Measurements from ENCODE around the gene NGF. TPM values are rescaled to one million over a fixed set of nuclear protein-coding genes. Genes with fewer than 3 reads are reported as not detected.
"Not testable (repeated sequence)": the region's sequence is repeated elsewhere in the genome, so short reads cannot be mapped to it uniquely, and the experiment has no call there.

NGF gene
- 2.9 and 20.2 TPM in 2 replicates for total RNA-seq (ENCODE audit: low replicate concordance)

DNA sequence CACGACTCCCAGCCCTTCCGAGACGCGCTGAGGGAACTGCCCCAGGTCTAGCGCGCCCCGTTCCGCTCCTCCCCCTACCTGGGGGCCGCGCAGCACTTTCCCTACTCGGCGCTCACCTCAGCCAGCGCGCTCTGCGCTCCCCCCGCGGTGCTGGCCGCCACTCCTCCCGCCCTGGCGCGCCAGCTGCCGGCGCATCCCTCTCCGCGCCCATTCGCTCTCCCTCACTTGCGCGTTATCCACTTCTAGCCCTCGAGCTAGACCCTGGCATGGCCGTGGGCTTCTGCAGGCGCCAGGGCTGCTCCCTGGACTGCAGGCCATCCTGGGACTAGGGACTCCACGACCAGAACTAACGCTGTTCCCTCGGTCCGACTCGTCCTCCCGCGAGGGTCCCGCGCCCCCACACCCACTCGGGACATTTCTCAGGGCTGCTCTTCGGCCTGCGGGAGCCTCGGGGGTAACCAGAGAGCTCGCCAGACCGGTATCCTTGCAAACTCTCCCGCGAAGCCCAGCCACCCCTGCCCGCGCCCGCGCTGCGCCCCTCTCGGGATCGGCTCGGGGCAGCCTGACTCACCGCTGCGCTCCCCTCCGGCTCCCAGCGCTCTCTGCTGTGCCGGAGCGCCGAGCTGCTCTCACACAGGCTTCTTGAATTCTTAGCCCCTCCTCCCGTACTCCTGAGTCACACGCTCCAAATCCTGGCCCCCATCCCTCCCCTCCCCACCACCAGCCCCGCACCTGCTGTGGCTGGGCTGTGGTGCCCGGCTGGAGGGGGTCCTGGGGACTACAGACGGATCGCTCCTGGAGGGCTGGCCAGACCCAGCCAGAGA lies at the start of gene NGF:
TSS of gene NGF (minus strand) at position 617 of the 824 bp plus-strand sequence. CDS start 51,454 bp downstream, outside the sequence.
- peak within 1 kb of the TSS; percentile 98 for H3K4me3 ChIP-seq (ENCODE audit: low read depth, low read length)
- TF ChIP-seq CTCF (IDR thresholded peaks at IDR 0.05; ENCODE audit: insufficient read depth, low read length), result no peak
- peak; percentile 74 for DNase-seq (ENCODE audit: low read depth)

- H3K4me3 ChIP-seq (ENCODE audit: low read depth, low read length); DNase-seq (ENCODE audit: low read depth): not testable (repeated sequence)
Observed at GRCh38 chr1:115383455-115383854, 45.4 kb upstream of the NGF start.

DNA sequence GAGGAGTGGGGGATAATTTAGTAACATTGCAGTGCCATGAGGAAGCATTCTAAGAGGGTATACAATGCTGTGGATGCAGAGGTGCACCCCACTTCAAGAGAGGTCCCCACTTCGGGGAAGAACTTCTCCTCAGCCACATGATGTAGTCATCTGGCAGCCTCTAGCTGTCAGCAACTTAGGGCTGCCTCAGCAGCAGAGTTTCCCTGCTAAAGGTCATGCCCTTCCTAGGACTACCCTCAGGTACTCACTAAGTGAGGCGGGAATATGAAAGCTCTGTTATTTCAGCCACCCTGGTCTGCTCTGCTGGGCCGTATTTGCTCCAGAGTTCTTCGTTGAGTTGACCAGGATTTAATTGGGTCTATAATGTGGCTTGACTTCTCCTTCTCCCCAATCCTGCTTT lies 41.9 kb upstream of the NGF start:
- no peak for DNase-seq (ENCODE audit: low read depth)
- no peak for TF ChIP-seq CTCF (IDR thresholded peaks at IDR 0.05; ENCODE audit: insufficient read depth, low read length)
- H3K4me3 ChIP-seq (ENCODE audit: low read depth, low read length), result no peak overlapping the region

GRCh38 chr1:115377411-115377810 lies 39.4 kb upstream of the NGF start:
- TF ChIP-seq CTCF (IDR thresholded peaks at IDR 0.05; ENCODE audit: insufficient read depth, low read length), result no peak
- peak; percentile 44 for DNase-seq (ENCODE audit: low read depth)
- no peak overlapping the region for H3K4me3 ChIP-seq (ENCODE audit: low read depth, low read length)

DNA sequence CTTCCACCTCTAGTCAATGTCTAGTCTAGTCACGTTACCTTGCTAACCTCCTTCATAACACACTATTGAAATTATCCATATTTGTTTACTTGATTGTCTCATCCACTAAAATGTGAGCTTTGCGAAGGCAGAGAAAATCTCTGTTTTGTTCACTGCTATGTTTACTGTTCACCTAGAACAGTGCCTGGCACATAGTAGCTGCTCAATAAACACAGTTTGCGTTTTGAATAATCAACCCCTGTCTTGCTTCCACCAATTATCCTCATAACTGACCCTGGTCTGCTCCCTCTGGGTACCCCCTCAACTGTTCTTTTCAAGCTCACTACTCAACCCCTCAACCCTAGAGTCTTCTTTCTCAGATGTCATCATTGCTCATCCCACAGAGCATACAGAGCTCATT lies 36.5 kb upstream of the NGF start:
- no peak overlapping the region for H3K4me3 ChIP-seq (ENCODE audit: low read depth, low read length)
- TF ChIP-seq CTCF (IDR thresholded peaks at IDR 0.05; ENCODE audit: insufficient read depth, low read length), result no peak
- DNase-seq (ENCODE audit: low read depth), result no peak

- no peak overlapping the region for H3K4me3 ChIP-seq (ENCODE audit: low read depth, low read length)
- TF ChIP-seq CTCF (IDR thresholded peaks at IDR 0.05; ENCODE audit: insufficient read depth, low read length), result no peak
Observed at GRCh38 chr1:115373305-115373704, 35.3 kb upstream of the NGF start.

GRCh38 chr1:115365738-115366137 lies 27.7 kb upstream of the NGF start:
- no peak for TF ChIP-seq CTCF (IDR thresholded peaks at IDR 0.05; ENCODE audit: insufficient read depth, low read length)
- DNase-seq (ENCODE audit: low read depth), result peak; percentile 67
- no peak overlapping the region for H3K4me3 ChIP-seq (ENCODE audit: low read depth, low read length)

More at GRCh38 chr1:115373305-115373704, 35.3 kb upstream of the NGF start:
- DNase-seq (ENCODE audit: low read depth), result peak; percentile 42
